ENCODE results near the gene ZC3H10. TPM values are rescaled to one million over a fixed set of nuclear protein-coding genes. Genes with fewer than 3 reads are reported as not detected.

ZC3H10 gene
- total RNA-seq, 1 experiment from 2014 or later, result 11.8 TPM

- BruUV-seq (replicated peaks), result no TSS peak
- H3K27me3 ChIP-seq (replicated peaks; ENCODE audit: insufficient read depth, low read depth, low read length, poor library complexity), result no peaks in the 10 kb centered on the region
- peaks cover 11% of the 10 kb centered on the region for H3K4me1 ChIP-seq (ENCODE audit: insufficient read depth, low read length, poor library complexity, severe bottlenecking)
- peak within 1 kb of the TSS; percentile 87 for H3K4me3 ChIP-seq (ENCODE audit: low read depth, low read length, poor library complexity, severe bottlenecking)
- no peaks in the 10 kb centered on the region for H3K9me3 ChIP-seq (ENCODE audit: low read depth, low read length, poor library complexity, severe bottlenecking)
- DNase-seq (ENCODE audit: low spot score), result peak; percentile 100
- H3K27ac ChIP-seq (ENCODE audit: low read depth, low read length, poor library complexity, severe bottlenecking), result peak within 1 kb of the TSS; percentile 94
- TF ChIP-seq EZH2 (IDR thresholded peaks at IDR 0.05; ENCODE audit: borderline replicate concordance, low read depth, low read length, poor library complexity, severe bottlenecking), result no peak
- TF ChIP-seq CTCF (conservative IDR thresholded peaks at IDR 0.05; ENCODE audit: low read depth, low read length), result no peak
- ChIA-PET POLR2A (ENCODE audit: low non-redundant PET) (interaction anchor here (0.6 to 1.7 kb wide), 3 partner anchors 13 to 60 kb away, joined by 3 to 15 read pairs (median 3); partner anchors contain the start of genes RPL41 and ZC3H10), CTCF (interaction anchor here (0.7 to 1.3 kb wide), 5 partner anchors 14 to 109 kb away, joined by 3 to 9 read pairs (median 5); partner anchors contain the start of genes SMARCC2 and ZC3H10)
- H3K36me3 ChIP-seq (ENCODE audit: insufficient read depth, low read length, poor library complexity, severe bottlenecking), result peaks cover 35% of the 10 kb centered on the region
- intact Hi-C loops (cut with micrococcal nuclease; ENCODE audit: unreplicated experiment), result no loop called here
Observed at GRCh38 chr12:56104109-56104814, 13.8 kb upstream of the ZC3H10 start, which contains the start of gene PA2G4. PA2G4 (plus strand) TSS chr12:56104559; CDS start chr12:56104738, 179 bp downstream.

GRCh38 chr12:56104815-56105608 is 13.1 kb upstream of the ZC3H10 start:
- peak overlapping the region; percentile 94 for H3K27ac ChIP-seq (ENCODE audit: low read depth, low read length, poor library complexity, severe bottlenecking)
- peak overlapping the region; percentile 87 for H3K4me3 ChIP-seq (ENCODE audit: low read depth, low read length, poor library complexity, severe bottlenecking)
- peak; percentile 43 for DNase-seq (ENCODE audit: low spot score)
- BruUV-seq (replicated peaks), result no TSS peak
- intact Hi-C loops (cut with micrococcal nuclease; ENCODE audit: unreplicated experiment), result no loop called here
- TF ChIP-seq EZH2 (IDR thresholded peaks at IDR 0.05; ENCODE audit: borderline replicate concordance, low read depth, low read length, poor library complexity, severe bottlenecking) (no peak), CTCF (conservative IDR thresholded peaks at IDR 0.05; ENCODE audit: low read depth, low read length) (no peak)
- H3K9me3 ChIP-seq (ENCODE audit: low read depth, low read length, poor library complexity, severe bottlenecking), result no peaks in the 10 kb centered on the region
- POLR2A ChIA-PET (ENCODE audit: low non-redundant PET), result interaction anchor here (0.6 to 1.7 kb wide), 2 partner anchors 13 to 61 kb away, joined by 3 to 15 read pairs; partner anchors contain the start of genes RPL41 and ZC3H10
- peaks cover 42% of the 10 kb centered on the region for H3K36me3 ChIP-seq (ENCODE audit: insufficient read depth, low read length, poor library complexity, severe bottlenecking)
- CTCF ChIA-PET, result interaction anchor here (1.2 to 1.3 kb wide), 2 partner anchors 20 to 58 kb away, joined by 5 to 9 read pairs; no protein-coding TSS in a partner anchor
- H3K4me1 ChIP-seq (ENCODE audit: insufficient read depth, low read length, poor library complexity, severe bottlenecking), result peaks cover 11% of the 10 kb centered on the region
- H3K27me3 ChIP-seq (replicated peaks; ENCODE audit: insufficient read depth, low read depth, low read length, poor library complexity), result no peaks in the 10 kb centered on the region

DNA sequence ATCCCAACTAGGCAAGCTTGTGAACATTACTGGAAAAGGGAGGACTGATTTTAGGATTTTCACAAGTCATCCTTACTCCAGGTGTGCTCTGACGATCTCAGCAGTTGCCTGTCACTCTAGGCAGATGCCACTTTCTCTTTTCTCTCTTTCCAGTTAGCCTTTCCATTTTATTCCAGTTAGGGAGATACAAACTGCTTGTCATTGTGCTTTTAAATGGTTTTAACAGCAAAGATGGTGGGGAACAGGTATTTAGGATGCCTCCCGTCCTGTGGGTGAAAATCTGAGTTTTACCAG is 12.5 kb upstream of the ZC3H10 start:
- BruUV-seq (replicated peaks), result no TSS peak
- no peak for DNase-seq (ENCODE audit: low spot score)
- ChIA-PET POLR2A (ENCODE audit: low non-redundant PET) (no interaction called here), CTCF (no interaction called here)
- Histone ChIP-seq H3K27ac (ENCODE audit: low read depth, low read length, poor library complexity, severe bottlenecking) (peak overlapping the region; percentile 94), H3K9me3 (ENCODE audit: low read depth, low read length, poor library complexity, severe bottlenecking) (no peaks in the 10 kb centered on the region), H3K27me3 (replicated peaks; ENCODE audit: insufficient read depth, low read depth, low read length, poor library complexity) (no peaks in the 10 kb centered on the region), H3K4me1 (ENCODE audit: insufficient read depth, low read length, poor library complexity, severe bottlenecking) (peaks cover 11% of the 10 kb centered on the region), H3K36me3 (ENCODE audit: insufficient read depth, low read length, poor library complexity, severe bottlenecking) (peaks cover 48% of the 10 kb centered on the region), H3K4me3 (ENCODE audit: low read depth, low read length, poor library complexity, severe bottlenecking) (peak overlapping the region; percentile 87)
- TF ChIP-seq CTCF (conservative IDR thresholded peaks at IDR 0.05; ENCODE audit: low read depth, low read length), result no peak
- TF ChIP-seq EZH2 (IDR thresholded peaks at IDR 0.05; ENCODE audit: borderline replicate concordance, low read depth, low read length, poor library complexity, severe bottlenecking), result no peak
- intact Hi-C loops (cut with micrococcal nuclease; ENCODE audit: unreplicated experiment), result no loop called here

All from A673 (cell line).